A549 (cell line): Measurements from ENCODE around the gene MCTP2. TPM values are rescaled to one million over a fixed set of nuclear protein-coding genes. Genes with fewer than 3 reads are reported as not detected.

Source experiments
- ATAC-seq, 2 experiments: fragments of 200-7000 bp in 1 of 2; fragments of >200 bp in 1 of 2; cut with Nextera tagmentation in 1 of 2; cut with Tn5 transposase in 1 of 2; 3 replicates each; pipeline versions ENCODE4 v1.8.0 to v1.9.1; 2018 to 2020; ENCODE audit warnings: mild to moderate bottlenecking in 1 of 2, moderate library complexity in 1 of 2
- CTCF ChIA-PET: fragments of 300-600 bp; sonication (Branson Sonifier 250); formaldehyde crosslinking; extraction: SDS; loops from one replicate; lab custom pipeline; 2021; ENCODE audit warnings: antibody characterized with exemption, inconsistent platforms; lab: Yijun Ruan, JAX
- POLR2A ChIA-PET: fragments of 350-600 bp; formaldehyde crosslinking; extraction: SDS; loops from one replicate; lab custom pipeline; 2021; ENCODE audit warnings: antibody characterized with exemption, inconsistent platforms; lab: Yijun Ruan, JAX
- DNase-seq, 2 experiments: peaks; one replicate each; pipeline versions ENCODE4 v3.0.0 to v3.0.0-alpha.2; 2011 to 2016; ENCODE audit warnings: low read depth in 1 of 2, low spot score in 1 of 2
- FAIRE-seq: peaks from 2 replicates; lab custom pipeline; 2011; peaks lifted over from hg19 to GRCh38; lab: Jason Lieb, UNC
- H3K27ac ChIP-seq, 2 experiments: fragments of >200 bp; sonication (Bioruptor Twin); formaldehyde crosslinking; 3 replicates each; pipeline ENCODE4 v1.5.1; 2016 to 2017
- H3K4me1 ChIP-seq: fragments of >200 bp; sonication (Bioruptor Twin); formaldehyde crosslinking; 3 replicates; pipeline ENCODE4 v1.6.1; 2016
- H3K4me2 ChIP-seq: fragments of >200 bp; sonication (Bioruptor Twin); formaldehyde crosslinking; 3 replicates; pipeline ENCODE4 v1.6.1; 2016
- H3K4me3 ChIP-seq: fragments of >200 bp; sonication (Bioruptor Twin); formaldehyde crosslinking; 3 replicates; pipeline ENCODE4 v1.5.1; 2016
- H3K9me3 ChIP-seq: fragments of >200 bp; sonication (Bioruptor Twin); formaldehyde crosslinking; 3 replicates; pipeline ENCODE4 v1.6.1; 2016
- CBX2 ChIP-seq: fragments of 200-600 bp; sonication (generic); IDR thresholded peaks from 2 replicates; pipeline ENCODE4 v1.6.1; 2016; ENCODE audit warnings: low read depth, mild to moderate bottlenecking, borderline replicate concordance
- CBX8 ChIP-seq: fragments of 200-600 bp; sonication (generic); IDR thresholded peaks from 2 replicates; pipeline ENCODE4 v1.6.1; 2016
- CEBPB ChIP-seq, 2 experiments: fragments of >200 bp in 1 of 2; sonication (Bioruptor Twin) in 1 of 2; formaldehyde crosslinking in 1 of 2; IDR thresholded peaks; 2 replicates each; pipeline ENCODE4 v1.6.1; 2012 to 2016
- EHF ChIP-seq: fragments of 250-450 bp; sonication (Bioruptor Pico); IDR thresholded peaks from 2 replicates; pipeline ENCODE4 v1.5.0; 2020; ENCODE audit warnings: mild to moderate bottlenecking
- FOXS1 ChIP-seq: fragments of 250-450 bp; sonication (Bioruptor Pico); IDR thresholded peaks from 2 replicates; pipeline ENCODE4 v1.5.0; 2020; ENCODE audit warnings: mild to moderate bottlenecking, moderate library complexity
- JUNB ChIP-seq: fragments of >200 bp; sonication (Bioruptor Twin); formaldehyde crosslinking; IDR thresholded peaks from 2 replicates; pipeline ENCODE4 v1.6.1; 2016
- KDM1A ChIP-seq: fragments of 200-600 bp; sonication (generic); IDR thresholded peaks from 2 replicates; pipeline ENCODE4 v1.6.1; 2016; ENCODE audit warnings: low read depth, mild to moderate bottlenecking
- KDM5A ChIP-seq: fragments of 200-600 bp; sonication (generic); IDR thresholded peaks from 2 replicates; pipeline ENCODE4 v1.6.1; 2016; ENCODE audit warnings: antibody characterized with exemption, mild to moderate bottlenecking
- MAFK ChIP-seq: fragments of 450-650 bp; IDR thresholded peaks from 2 replicates; pipeline ENCODE4 v1.6.1; 2014; ENCODE audit not compliant: partially characterized antibody
- NR3C1 ChIP-seq: fragments of >200 bp; sonication (Bioruptor Twin); formaldehyde crosslinking; IDR thresholded peaks from 3 replicates; pipeline ENCODE4 v1.6.1; 2017
- POLR2A ChIP-seq: IDR thresholded peaks from 2 replicates; pipeline ENCODE4 v1.6.1; 2012; ENCODE audit warnings: mild to moderate bottlenecking, low read length
- RAD21 ChIP-seq, 2 experiments: fragments of >200 bp in 1 of 2; sonication (Bioruptor Twin) in 1 of 2; formaldehyde crosslinking in 1 of 2; IDR thresholded peaks in 1 of 2; conservative IDR thresholded peaks in 1 of 2; 2 replicates in 1 of 2; 3 replicates in 1 of 2; pipeline ENCODE4 v1.6.1; 2012 to 2018; ENCODE audit warnings: inconsistent platforms in 1 of 2
- RCOR1 ChIP-seq: fragments of 150-350 bp; IDR thresholded peaks from 2 replicates; pipeline ENCODE4 v1.6.1; 2014; ENCODE audit warnings: antibody characterized with exemption, low read length, low read depth
- SREBF2 ChIP-seq: fragments of 450-650 bp; IDR thresholded peaks from 2 replicates; pipeline ENCODE4 v1.6.1; 2014; ENCODE audit warnings: mild to moderate bottlenecking, moderate library complexity
- USF2 ChIP-seq: fragments of 450-650 bp; IDR thresholded peaks from 2 replicates; pipeline ENCODE4 v1.6.1; 2014; ENCODE audit warnings: antibody characterized with exemption
- ZNF302 ChIP-seq: fragments of 250-450 bp; sonication (Bioruptor Pico); IDR thresholded peaks from 2 replicates; pipeline ENCODE4 v1.9.0; 2021; ENCODE audit warnings: inconsistent platforms, mild to moderate bottlenecking, moderate library complexity
- ZSCAN20 ChIP-seq: fragments of 250-450 bp; sonication (Bioruptor Pico); IDR thresholded peaks from 2 replicates; pipeline ENCODE4 v1.8.0; 2022; ENCODE audit warnings: mild to moderate bottlenecking, moderate library complexity
- WGBS: methylation state at CpG from one replicate; pipeline ENCODE4 v1.1.6; 2017; ENCODE audit errors: missing lambda C conversion rate; 5-methylcytosine and 5-hydroxymethylcytosine counted together
- polyA plus RNA-seq, 4 experiments: library from polyadenylated mRNA; depleted of rRNA in 3 of 4; stranded (reverse); fragments of >200 nt; fragmentation: RNase III in 1 of 4; extraction: RNeasy Plus Mini Kit Qiagen cat#74134 plus additional on column Dnase treatment in 1 of 4; gene quantifications; 2 replicates in 3 of 4; 3 replicates in 1 of 4; pipeline ENCODE4 v1.2.3, GENCODE V29; 2011 to 2017
- TF ChIP-seq, protein P1 (sequence below): fragments of 250-450 bp; sonication (Bioruptor Pico); IDR thresholded peaks from 2 replicates; pipeline ENCODE4 v1.5.0; 2020; ENCODE audit warnings: low read depth, mild to moderate bottlenecking, moderate library complexity
- TF ChIP-seq, protein P2 (sequence below): IDR thresholded peaks from 2 replicates; pipeline ENCODE4 v1.6.1; 2012; ENCODE audit warnings: low read depth, borderline replicate concordance
- TF ChIP-seq, protein P3 (sequence below): fragments of 150-350 bp; IDR thresholded peaks from 2 replicates; pipeline ENCODE4 v1.6.1; 2014; ENCODE audit warnings: low read depth, mild to moderate bottlenecking, low read length

Gene MCTP2
- polyA plus RNA-seq, 2 of the 4 experiments (the other 2 are of a cell fraction): not detected

DNA sequence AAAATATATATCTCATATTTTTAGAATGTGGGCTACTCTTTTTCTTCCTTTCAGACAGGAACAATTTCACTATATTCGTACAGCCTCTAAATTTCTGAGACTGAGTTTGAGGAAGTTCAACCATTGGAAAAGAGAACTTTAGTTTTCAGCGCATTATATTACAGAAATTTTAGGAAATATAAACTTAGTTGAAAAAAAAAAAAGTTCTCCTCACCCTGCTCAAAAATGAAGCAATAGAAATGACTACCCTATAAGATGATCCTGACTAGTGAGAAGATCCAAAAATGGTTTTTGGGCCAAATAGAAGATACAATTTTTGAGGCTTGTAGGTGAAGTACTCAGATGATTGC is 139.6 kb downstream of the MCTP2 start (continued):
- TF ChIP-seq, protein P1, sequence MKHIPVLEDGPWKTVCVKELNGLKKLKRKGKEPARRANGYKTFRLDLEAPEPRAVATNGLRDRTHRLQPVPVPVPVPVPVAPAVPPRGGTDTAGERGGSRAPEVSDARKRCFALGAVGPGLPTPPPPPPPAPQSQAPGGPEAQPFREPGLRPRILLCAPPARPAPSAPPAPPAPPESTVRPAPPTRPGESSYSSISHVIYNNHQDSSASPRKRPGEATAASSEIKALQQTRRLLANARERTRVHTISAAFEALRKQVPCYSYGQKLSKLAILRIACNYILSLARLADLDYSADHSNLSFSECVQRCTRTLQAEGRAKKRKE: no peak

GRCh38 chr15:94372821-94373220 is 141.5 kb downstream of the MCTP2 start:
- Histone ChIP-seq H3K4me3 (no peak overlapping the region), H3K4me2 (no peak overlapping the region)
- no peak for TF ChIP-seq ZSCAN20 (CRISPR knock-in tag)
- no peak for TF ChIP-seq MAFK
- no peak for TF ChIP-seq POLR2A
- TF ChIP-seq, protein P2, sequence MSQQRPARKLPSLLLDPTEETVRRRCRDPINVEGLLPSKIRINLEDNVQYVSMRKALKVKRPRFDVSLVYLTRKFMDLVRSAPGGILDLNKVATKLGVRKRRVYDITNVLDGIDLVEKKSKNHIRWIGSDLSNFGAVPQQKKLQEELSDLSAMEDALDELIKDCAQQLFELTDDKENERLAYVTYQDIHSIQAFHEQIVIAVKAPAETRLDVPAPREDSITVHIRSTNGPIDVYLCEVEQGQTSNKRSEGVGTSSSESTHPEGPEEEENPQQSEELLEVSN: no peak
- TF ChIP-seq, all 56 proteins: peak for 0
- ChIA-PET CTCF (no interaction called here), POLR2A (no interaction called here)
- Histone ChIP-seq H3K9me3 (no peaks in the 10 kb centered on the region), H3K4me1 (no peaks in the 10 kb centered on the region), H3K27ac (no peak overlapping the region)
- ATAC-seq: no peak
- 3% methylated on average over 6 of the region's 6 CpGs for WGBS
- DNase-seq: no peak
- FAIRE-seq: no peak

GRCh38 chr15:94375997-94376396 is 144.6 kb downstream of the MCTP2 start:
- DNase-seq: no peak
- H3K4me2 ChIP-seq: no peak overlapping the region
- H3K9me3 ChIP-seq: no peaks in the 10 kb centered on the region
- ChIA-PET POLR2A (no interaction called here), CTCF (no interaction called here)
- H3K4me1 ChIP-seq: no peaks in the 10 kb centered on the region
- no peak for FAIRE-seq
- 0% methylated on average over 1 of the region's 1 CpG for WGBS
- ATAC-seq: no peak
- no peak overlapping the region for H3K4me3 ChIP-seq
- no peak overlapping the region for H3K27ac ChIP-seq
- 0 out of 5 replicates have a peak, but pooled peaks of 1 of the 2 experiments have one; percentile 2 for TF ChIP-seq RAD21 (conservative IDR thresholded peaks at IDR 0.05 in 1 of 2, IDR thresholded peaks at IDR 0.05 in 1 of 2)
- no peak for TF ChIP-seq KDM1A

DNA sequence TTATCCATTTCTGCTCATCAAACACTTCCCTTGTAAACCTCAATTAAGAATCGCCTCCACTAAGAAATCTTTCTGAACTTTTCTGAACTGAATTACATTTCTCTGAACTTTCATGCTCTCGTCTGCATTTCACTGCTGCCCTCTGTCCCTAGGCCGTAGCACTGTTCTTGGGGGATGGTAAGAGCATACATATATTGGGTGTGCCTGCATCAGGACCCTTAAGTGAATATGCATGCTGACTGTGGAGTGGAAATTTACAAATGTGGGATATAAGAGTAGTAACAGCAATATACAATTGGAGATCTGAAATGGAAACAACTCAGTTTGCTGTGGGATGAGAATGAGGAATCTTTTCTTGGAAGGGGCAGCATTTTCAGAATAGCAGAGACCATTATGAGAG is 148.6 kb downstream of the MCTP2 start:
- TF ChIP-seq, protein P3, sequence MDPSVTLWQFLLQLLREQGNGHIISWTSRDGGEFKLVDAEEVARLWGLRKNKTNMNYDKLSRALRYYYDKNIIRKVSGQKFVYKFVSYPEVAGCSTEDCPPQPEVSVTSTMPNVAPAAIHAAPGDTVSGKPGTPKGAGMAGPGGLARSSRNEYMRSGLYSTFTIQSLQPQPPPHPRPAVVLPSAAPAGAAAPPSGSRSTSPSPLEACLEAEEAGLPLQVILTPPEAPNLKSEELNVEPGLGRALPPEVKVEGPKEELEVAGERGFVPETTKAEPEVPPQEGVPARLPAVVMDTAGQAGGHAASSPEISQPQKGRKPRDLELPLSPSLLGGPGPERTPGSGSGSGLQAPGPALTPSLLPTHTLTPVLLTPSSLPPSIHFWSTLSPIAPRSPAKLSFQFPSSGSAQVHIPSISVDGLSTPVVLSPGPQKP: no peak
- no peak for TF ChIP-seq CEBPB (IDR thresholded peaks at IDR 0.05)
- TF ChIP-seq KDM5A: no peak
- TF ChIP-seq CBX2: no peak
- TF ChIP-seq, protein P2: no peak
- TF ChIP-seq ZNF302: no peak
- TF ChIP-seq FOXS1 (CRISPR knock-in tag): no peak
- TF ChIP-seq RCOR1: no peak
- no peak for TF ChIP-seq CBX8
- TF ChIP-seq MAFK: no peak
- TF ChIP-seq NR3C1: no peak
- TF ChIP-seq RAD21 (conservative IDR thresholded peaks at IDR 0.05 in 1 of 2, IDR thresholded peaks at IDR 0.05 in 1 of 2): no peak
- TF ChIP-seq EHF (CRISPR knock-in tag): no peak
- no peak for TF ChIP-seq SREBF2
- TF ChIP-seq USF2: no peak
- no peak for TF ChIP-seq JUNB
- Histone ChIP-seq H3K27ac (no peak overlapping the region), H3K9me3 (no peaks in the 10 kb centered on the region; the same call in 2 of the 3 replicates), H3K4me1 (no peaks in the 10 kb centered on the region), H3K4me2 (no peak overlapping the region), H3K4me3 (no peak overlapping the region)
- FAIRE-seq (no peak), DNase-seq (no peak), ATAC-seq (no peak)
- ChIA-PET POLR2A (no interaction called here), CTCF (no interaction called here)
- WGBS: 1% methylated on average over 3 of the region's 3 CpGs
